HepG2 (cell line): ENCODE results near the gene MTA1. TPM values are rescaled to one million over a fixed set of nuclear protein-coding genes. Genes with fewer than 3 reads are reported as not detected.

Source experiments
- BCL6 ChIP-seq: IDR thresholded peaks from 2 replicates; pipeline ENCODE4 v1.6.1; 2016; ENCODE audit warnings: missing genetic modification reagents, missing compliant biosample characterization
- CBX2 ChIP-seq, 2 experiments: fragments of 200-600 bp in 1 of 2; sonication (generic); formaldehyde crosslinking in 1 of 2; IDR thresholded peaks; 2 replicates each; pipeline versions ENCODE4 v1.7.0 to v1.8.1; 2018 to 2022; ENCODE audit warnings: low read depth in 2 of 2, low read length in 1 of 2, mild to moderate bottlenecking in 1 of 2, missing genetic modification reagents in 1 of 2
- FOXO4 ChIP-seq: sonication (generic); formaldehyde crosslinking; conservative IDR thresholded peaks from 2 replicates; pipeline ENCODE4 v1.8.1; 2023; ENCODE audit warnings: missing genetic modification reagents
- IRF1 ChIP-seq: sonication (generic); formaldehyde crosslinking; IDR thresholded peaks from 2 replicates; pipeline ENCODE4 v1.4.0; 2020; ENCODE audit warnings: low read depth, mild to moderate bottlenecking, missing genetic modification reagents
- JUN ChIP-seq: sonication (generic); formaldehyde crosslinking; IDR thresholded peaks from 2 replicates; pipeline ENCODE4 v1.4.0; 2020; ENCODE audit warnings: mild to moderate bottlenecking, missing genetic modification reagents
- KAT7 ChIP-seq: IDR thresholded peaks from 2 replicates; pipeline ENCODE4 v1.6.1; 2018; ENCODE audit warnings: borderline replicate concordance, missing compliant biosample characterization
- MAF1 ChIP-seq: sonication (generic); formaldehyde crosslinking; IDR thresholded peaks from 2 replicates; pipeline ENCODE4 v1.5.0; 2020; ENCODE audit warnings: missing genetic modification reagents, borderline replicate concordance
- NFATC3 ChIP-seq: sonication (generic); formaldehyde crosslinking; IDR thresholded peaks from 2 replicates; pipeline ENCODE4 v1.5.1; 2020; ENCODE audit warnings: mild to moderate bottlenecking, missing genetic modification reagents
- PLRG1 ChIP-seq: fragments of 450-650 bp; conservative IDR thresholded peaks from 2 replicates; pipeline ENCODE4 v1.6.1; 2016
- TAF1 ChIP-seq: sonication (generic); formaldehyde crosslinking; IDR thresholded peaks from 2 replicates; pipeline ENCODE4 v1.4.0; 2020; ENCODE audit warnings: missing genetic modification reagents
- ZMYM3 ChIP-seq: sonication (generic); formaldehyde crosslinking; IDR thresholded peaks from 2 replicates; pipeline ENCODE4 v1.5.1; 2020; ENCODE audit warnings: mild to moderate bottlenecking, missing genetic modification reagents
- ZNF446 ChIP-seq: sonication (generic); formaldehyde crosslinking; IDR thresholded peaks from 2 replicates; pipeline ENCODE4 v1.5.0; 2020; ENCODE audit warnings: mild to moderate bottlenecking, missing genetic modification reagents
- ZNF484 ChIP-seq: sonication (generic); formaldehyde crosslinking; IDR thresholded peaks from 2 replicates; pipeline ENCODE4 v1.5.1; 2020; ENCODE audit warnings: mild to moderate bottlenecking, low read depth, missing genetic modification reagents, borderline replicate concordance
- ZNF629 ChIP-seq: sonication (generic); formaldehyde crosslinking; conservative IDR thresholded peaks from 2 replicates; pipeline ENCODE4 v1.5.0; 2020; ENCODE audit warnings: missing genetic modification reagents
- ZNF646 ChIP-seq: sonication (generic); formaldehyde crosslinking; IDR thresholded peaks from 2 replicates; pipeline ENCODE4 v1.9.0; 2021; ENCODE audit warnings: mild to moderate bottlenecking, missing genetic modification reagents
- ZNF749 ChIP-seq: sonication (generic); formaldehyde crosslinking; IDR thresholded peaks from 2 replicates; pipeline ENCODE4 v1.8.0; 2022; ENCODE audit warnings: mild to moderate bottlenecking, missing genetic modification reagents, moderate library complexity, borderline replicate concordance
- polyA plus RNA-seq, 8 experiments: library from polyadenylated mRNA; depleted of rRNA in 3 of 8; stranded (reverse) in 7 of 8; unstranded in 1 of 8; fragments of >200 nt; fragmentation: Illumina TruSeq in 4 of 8; extraction: Trizol in 4 of 8; gene quantifications; 2 replicates each; pipeline versions ENCODE4 v1.2.1 to v1.2.3, GENCODE V29; 2011 to 2016; ENCODE audit warnings: low read depth in 4 of 8, missing spikeins in 1 of 8, mixed read lengths in 1 of 8; ENCODE audit not compliant: insufficient read depth in 1 of 8
- total RNA-seq, 5 experiments: library from RNA; depleted of rRNA; stranded (reverse); fragments of >200 nt; fragmentation: Illumina TruSeq; extraction: Trizol; gene quantifications; 2 replicates each; pipeline ENCODE4 v1.2.3, GENCODE V29; 2016; ENCODE audit warnings: low read depth in 1 of 5

Gene MTA1
- total and polyA plus RNA-seq, 2 of the 13 experiments (the other 11 are each of a cell fraction or from before 2014, with no cell fraction given), result 35.2 to 85.8 TPM

- TF ChIP-seq ZNF646, result no peak
- no peak for TF ChIP-seq IRF1 (CRISPR knock-in tag)
- no peak for TF ChIP-seq TAF1 (CRISPR knock-in tag)
- no peak for TF ChIP-seq FOXO4 (CRISPR knock-in tag)
- TF ChIP-seq ZNF484 (CRISPR knock-in tag), result no peak
- TF ChIP-seq KAT7 (CRISPR knock-in tag), result no peak
- TF ChIP-seq ZNF749, result no peak
- no peak for TF ChIP-seq ZMYM3 (CRISPR knock-in tag)
- no peak for TF ChIP-seq PLRG1
- no peak for TF ChIP-seq NFATC3
- TF ChIP-seq MAF1 (CRISPR knock-in tag), result no peak
- TF ChIP-seq ZNF629, result no peak
- no peak for TF ChIP-seq ZNF446 (CRISPR knock-in tag)
- TF ChIP-seq BCL6 (CRISPR knock-in tag), result no peak
- TF ChIP-seq JUN (CRISPR knock-in tag), result no peak
- no peak for TF ChIP-seq CBX2 (IDR thresholded peaks at IDR 0.05; ENCODE audit: low read depth, low read length)
- no peak for TF ChIP-seq CBX2 (CRISPR knock-in tag; IDR thresholded peaks at IDR 0.05; ENCODE audit: low read depth)
- TF ChIP-seq, all 625 proteins: peak for 0
These were observed 35.5 kb upstream of the MTA1 start (continued) for GRCh38 chr14:105384041-105384557.
